Umbilical cord (tissue), 2 donors: ENCODE results near the gene CSRNP2. TPM values are rescaled to one million over a fixed set of nuclear protein-coding genes. Genes with fewer than 3 reads are reported as not detected.
"Not testable (repeated sequence)": the region's sequence is repeated elsewhere in the genome, so short reads cannot be mapped to it uniquely, and the experiment has no call there.

ENCODE experiments used
- DNase-seq: peaks from one replicate; pipeline ENCODE4 v3.0.0-alpha.2; 2015; ENCODE audit warnings: low spot score
- total RNA-seq: library from RNA; depleted of rRNA; stranded (reverse); fragments of >200 nt; gene quantifications from one replicate; pipeline ENCODE4 v1.2.3, GENCODE V29; 2014; ENCODE audit warnings: low replicate concordance; ENCODE audit not compliant: insufficient read depth

The CSRNP2 gene
- 19.7 TPM for total RNA-seq

DNA sequence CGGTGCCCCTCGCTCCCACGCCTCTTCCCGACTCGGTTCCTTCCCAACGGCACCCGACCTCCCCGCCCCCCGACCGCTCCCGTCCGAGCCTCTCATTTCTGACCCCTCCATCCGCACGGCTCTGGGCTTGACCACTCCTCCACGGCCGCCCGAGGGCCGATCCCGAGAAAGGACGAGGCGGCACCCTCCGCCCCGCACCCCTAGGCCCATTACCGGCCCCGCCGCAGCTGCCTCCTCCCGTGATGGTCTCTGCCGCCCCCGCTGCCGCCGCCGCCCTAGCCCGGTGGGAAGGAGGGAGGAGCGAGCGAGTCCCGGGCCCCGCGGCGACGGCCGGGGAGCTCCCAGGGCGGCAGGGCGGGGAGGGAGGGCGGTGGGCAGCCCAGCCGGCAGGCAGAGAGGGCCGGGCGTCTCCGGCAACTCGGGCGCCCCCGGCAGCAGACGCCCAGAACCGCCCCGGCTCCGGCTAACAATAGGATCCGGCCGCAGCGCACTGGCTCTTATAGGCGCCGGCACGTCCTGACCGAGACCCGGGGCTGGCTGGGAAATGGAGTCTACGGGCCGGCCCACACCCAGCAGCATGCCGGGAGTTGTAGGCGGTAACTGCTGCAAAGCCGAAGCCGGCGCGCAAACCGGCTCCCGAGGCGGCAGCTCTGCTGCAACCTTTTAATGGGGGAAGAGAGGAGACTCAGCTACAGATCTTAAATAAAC, at the start of gene CSRNP2:
Gene CSRNP2 (minus strand): TSS at position 471 of the 708 bp plus-strand sequence. CDS start 7,035 bp downstream, outside the sequence.
- DNase-seq, result peak; percentile 98

DNA sequence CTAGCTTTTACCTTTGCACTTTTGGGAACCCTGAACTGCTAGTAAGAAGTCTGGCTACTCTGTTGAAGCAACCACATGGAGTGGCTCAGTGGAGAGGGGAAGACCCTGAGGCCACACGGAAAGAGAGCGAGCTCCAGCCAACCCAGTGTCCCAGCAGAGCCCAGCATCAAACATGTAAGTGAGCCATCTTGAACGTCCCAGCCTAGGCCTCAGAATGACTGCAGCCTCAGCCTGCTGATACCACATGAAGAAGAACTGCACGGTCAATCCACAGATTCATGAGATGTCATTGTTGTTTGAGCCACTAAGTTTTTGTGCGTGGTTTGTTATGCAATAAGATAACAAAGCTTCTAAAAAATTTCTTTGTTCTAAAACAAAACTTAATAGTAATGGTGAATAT, 49.3 kb upstream of the CSRNP2 start:
- no peak for DNase-seq

GRCh38 chr12:51131745-51132521, 48.5 kb upstream of the CSRNP2 start:
- DNase-seq, result no peak

DNA sequence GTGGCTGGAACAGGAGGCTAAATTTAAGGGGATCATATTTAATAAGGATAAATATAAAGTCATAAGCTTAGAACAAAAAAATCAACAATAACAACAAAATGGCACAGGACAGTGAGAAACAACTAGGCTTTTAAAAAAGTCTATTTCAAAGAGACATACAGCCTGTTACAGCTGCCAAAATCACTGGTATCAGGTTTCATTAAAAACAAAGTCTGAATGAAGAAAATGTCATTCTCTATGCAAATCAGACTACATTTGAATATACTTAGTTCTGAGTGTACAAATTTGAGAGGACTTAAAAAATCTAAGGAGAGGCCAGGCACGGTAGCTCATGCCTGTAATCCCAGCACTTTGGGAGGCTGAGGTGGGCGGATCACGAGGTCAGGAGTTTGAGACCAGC, 45.5 kb upstream of the CSRNP2 start:
- DNase-seq, result no peak

- DNase-seq, result peak; percentile 74
Observed at GRCh38 chr12:51127050-51127729, 43.8 kb upstream of the CSRNP2 start.

- no peak for DNase-seq
Observed at GRCh38 chr12:51126297-51126696, 42.9 kb upstream of the CSRNP2 start.

GRCh38 chr12:51124504-51124903, 41.1 kb upstream of the CSRNP2 start:
- no peak for DNase-seq

DNA sequence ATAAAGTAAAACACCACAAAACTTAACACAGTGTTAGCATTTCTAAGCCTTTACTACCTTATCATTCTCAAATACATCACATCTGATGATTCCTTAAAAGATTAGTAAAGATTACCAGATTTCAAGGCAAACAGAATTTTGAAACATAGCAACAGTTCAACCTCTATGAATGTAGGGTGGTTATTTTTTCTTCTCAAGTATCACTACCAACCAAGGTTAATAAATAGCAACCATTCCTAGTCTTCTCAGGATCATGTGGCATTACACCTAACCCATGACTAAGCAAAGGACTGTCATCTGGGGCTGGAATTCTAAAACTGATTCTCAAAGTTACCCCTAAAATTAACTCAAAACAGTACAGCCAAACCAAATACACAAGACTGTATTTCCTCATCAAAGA, 39.4 kb upstream of the CSRNP2 start:
- no peak for DNase-seq

DNA sequence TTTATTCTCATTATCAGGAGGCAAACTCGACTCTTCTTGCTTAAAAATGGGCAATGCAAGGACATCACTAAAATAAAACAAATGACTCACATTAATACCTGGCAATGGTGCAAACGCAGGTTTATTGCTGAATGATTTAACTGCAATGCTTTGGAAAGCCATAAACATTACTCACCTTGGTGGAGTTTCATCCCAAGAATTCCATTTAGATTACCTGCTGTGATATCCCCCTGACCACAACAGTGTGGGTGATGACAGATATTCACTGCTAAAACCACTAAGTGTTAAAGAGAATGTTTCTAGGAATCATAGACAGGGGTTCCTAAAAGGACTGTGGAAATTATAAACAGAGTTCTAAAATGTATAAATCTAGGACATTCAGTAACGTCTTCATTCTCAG, 35.3 kb upstream of the CSRNP2 start:
- no peak for DNase-seq

- DNase-seq, result no peak
Observed at GRCh38 chr12:51115533-51115932, 32.1 kb upstream of the CSRNP2 start.

DNA sequence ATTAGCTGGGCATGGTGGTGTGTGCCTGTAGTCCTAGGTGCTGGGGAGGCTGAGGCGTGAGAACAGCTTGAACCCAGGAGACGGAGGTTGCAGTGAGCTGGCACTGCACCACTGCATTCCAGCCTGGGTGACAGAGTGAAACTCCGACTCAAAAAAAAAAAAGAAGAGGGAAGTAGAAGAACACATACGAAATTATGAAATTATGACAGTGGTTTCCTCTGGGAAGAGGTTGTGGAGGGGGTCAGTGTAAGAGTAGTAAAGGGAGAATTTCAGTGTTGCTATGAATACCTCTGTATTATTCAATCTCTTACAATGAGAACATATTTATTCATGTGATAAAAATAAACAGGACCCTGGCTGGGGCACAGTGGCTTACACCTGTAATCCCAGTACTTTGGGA, 24.7 kb upstream of the CSRNP2 start:
- DNase-seq, result no peak

DNA sequence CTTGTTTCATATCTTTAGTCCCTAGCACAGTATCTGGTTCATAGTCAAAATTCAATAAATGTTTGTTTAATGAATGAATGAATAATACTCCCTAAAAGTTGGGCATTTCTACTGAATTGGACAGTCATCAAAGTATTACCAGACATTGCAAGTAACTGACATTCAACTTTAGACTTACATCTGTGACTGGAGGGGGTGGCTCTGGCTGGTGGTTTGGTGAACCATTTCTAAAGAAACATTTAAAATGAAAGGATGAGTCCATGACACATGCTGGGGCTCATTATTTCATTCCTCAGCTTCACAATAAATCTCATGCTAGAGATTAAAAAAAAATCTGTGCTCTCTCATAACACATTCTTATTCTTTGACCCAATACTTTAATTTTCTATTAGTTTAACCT, 20.6 kb upstream of the CSRNP2 start:
- no peak for DNase-seq

DNA sequence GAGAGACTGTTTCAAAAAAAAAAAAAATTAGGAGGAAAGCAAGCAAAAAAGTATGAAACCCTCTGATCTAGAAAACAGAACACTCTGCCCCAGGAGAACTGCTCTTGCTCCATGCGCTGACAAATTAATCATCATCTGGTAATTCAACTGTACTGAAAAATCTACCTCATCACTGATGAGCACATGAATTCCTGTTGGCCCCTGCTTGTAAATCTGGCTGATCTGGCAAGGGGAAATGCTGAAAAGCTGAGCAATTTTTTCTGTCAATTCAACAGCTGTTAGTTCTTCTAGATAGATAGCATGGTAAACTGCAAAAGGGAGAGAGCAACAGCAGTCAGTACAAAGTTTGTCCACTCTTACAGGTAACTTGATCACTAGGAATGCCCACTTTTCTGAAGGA, 15.2 kb upstream of the CSRNP2 start:
- DNase-seq, result no peak

- DNase-seq, result no peak
Observed at GRCh38 chr12:51090705-51091229, 7.4 kb upstream of the CSRNP2 start.

DNA sequence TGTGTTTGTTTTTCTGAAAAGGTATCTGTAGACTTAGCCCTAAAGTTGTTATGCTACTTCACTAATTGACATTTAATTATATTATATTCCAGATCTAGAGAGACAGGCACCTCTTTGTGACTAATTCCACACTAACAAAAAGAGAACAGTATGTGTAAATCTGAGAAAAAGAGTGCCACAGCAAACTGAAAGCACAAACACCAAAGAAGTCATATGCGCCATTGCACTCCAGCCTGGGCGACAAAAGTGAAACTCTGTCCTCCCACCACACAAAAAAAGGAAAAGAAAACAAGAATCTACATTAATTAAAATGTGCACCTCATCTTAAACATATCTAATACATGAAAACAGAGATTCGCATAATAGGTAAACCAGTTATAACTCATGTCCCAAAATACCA, 4.4 kb upstream of the CSRNP2 start:
- DNase-seq, result no peak

GRCh38 chr12:51086933-51087332, 3.5 kb upstream of the CSRNP2 start:
- no peak for DNase-seq

GRCh38 chr12:51085757-51086156, 2.4 kb upstream of the CSRNP2 start:
- DNase-seq, result no peak

DNA sequence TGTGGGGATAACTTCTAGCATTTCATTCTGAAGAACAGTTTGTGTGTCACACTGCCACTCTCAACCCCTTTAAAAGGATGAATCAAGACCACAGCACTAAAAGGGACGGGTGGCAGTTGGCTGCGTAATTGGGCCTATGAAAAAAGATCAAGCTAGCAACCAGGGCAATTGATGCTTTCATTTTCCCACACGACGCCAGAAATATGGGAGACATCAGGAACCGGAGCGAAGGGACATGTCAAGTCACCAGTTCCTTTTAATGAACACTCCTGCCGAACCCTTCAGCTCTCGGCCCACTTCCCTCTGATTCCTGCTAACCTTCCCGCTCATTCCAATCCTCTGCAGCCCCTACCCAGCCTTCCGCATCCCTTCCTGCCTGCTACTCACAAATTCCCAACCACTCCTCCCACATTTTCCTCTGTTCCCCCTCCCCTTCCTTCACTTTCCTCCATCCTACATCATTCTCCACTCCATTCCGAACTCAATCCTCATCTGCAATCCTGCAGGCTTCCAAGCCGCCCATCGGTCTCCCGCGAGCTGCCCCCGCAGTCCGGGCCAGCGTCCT, 753 bp downstream of the CSRNP2 start:
- peak; percentile 63 for DNase-seq

DNA sequence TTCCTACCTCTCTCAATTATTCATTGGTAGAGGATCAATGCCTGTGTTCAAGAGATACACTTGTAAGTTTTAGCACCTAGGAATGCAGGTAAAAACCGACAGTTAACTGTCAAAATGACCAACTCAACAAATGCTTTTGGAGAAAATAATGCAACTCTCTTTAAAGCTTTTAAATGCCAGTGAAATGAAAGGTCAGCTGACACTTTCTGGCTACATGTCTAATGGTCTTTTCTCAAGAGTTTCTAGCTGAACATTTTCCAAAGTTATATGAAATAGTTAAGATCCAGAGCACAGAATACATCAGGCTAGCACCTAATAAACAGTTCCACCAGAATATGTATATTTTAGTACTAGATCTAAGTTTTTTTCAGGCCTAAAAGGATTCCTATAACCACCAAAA, 2.0 kb downstream of the CSRNP2 start:
- no peak for DNase-seq

GRCh38 chr12:51080136-51080535, 3.3 kb downstream of the CSRNP2 start:
- DNase-seq, result no peak

DNA sequence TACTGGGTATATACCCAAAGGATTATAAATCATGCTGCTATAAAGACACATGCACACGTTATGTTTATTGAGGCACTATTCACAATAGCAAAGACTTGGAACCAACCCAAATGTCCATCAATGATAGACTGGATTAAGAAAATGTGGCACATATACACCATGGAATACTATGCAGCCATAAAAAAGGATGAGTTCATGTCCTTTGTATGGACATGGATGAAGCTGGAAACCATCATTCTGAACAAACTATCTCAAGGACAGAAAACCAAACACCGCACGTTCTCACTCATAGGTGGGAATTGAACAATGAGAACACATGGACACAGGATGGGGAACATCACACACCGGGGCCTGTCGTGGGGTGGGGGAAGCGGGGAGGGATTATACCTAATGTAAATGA, 4.5 kb downstream of the CSRNP2 start:
- not testable (repeated sequence) for DNase-seq

GRCh38 chr12:51078346-51078745, 5.0 kb downstream of the CSRNP2 start:
- DNase-seq, result not testable (repeated sequence)
